Activated naive CD8-positive, alpha-beta T cell (primary cell): ENCODE data around the gene PYM1.
"Not testable (repeated sequence)": the region's sequence is repeated elsewhere in the genome, so short reads cannot be mapped to it uniquely, and the experiment has no call there.

Experiments used
- H3K27ac Mint-ChIP-seq: one replicate; pipeline ENCODE4 v1.8.0; 2021; ENCODE audit warnings: mixed read lengths
- H3K27me3 Mint-ChIP-seq: one replicate; pipeline ENCODE4 v1.8.0; 2021; ENCODE audit warnings: mixed read lengths
- H3K36me3 Mint-ChIP-seq: one replicate; pipeline ENCODE4 v1.8.0; 2021; ENCODE audit warnings: mixed read lengths
- H3K4me1 Mint-ChIP-seq: one replicate; pipeline ENCODE4 v1.8.0; 2021; ENCODE audit warnings: low read depth, mixed read lengths
- H3K4me3 Mint-ChIP-seq: one replicate; pipeline ENCODE4 v1.8.0; 2021; ENCODE audit warnings: mild to moderate bottlenecking, mixed read lengths
- H3K9me3 Mint-ChIP-seq: one replicate; pipeline ENCODE4 v1.8.0; 2021; ENCODE audit warnings: low read depth, mixed read lengths

PYM1 gene

DNA sequence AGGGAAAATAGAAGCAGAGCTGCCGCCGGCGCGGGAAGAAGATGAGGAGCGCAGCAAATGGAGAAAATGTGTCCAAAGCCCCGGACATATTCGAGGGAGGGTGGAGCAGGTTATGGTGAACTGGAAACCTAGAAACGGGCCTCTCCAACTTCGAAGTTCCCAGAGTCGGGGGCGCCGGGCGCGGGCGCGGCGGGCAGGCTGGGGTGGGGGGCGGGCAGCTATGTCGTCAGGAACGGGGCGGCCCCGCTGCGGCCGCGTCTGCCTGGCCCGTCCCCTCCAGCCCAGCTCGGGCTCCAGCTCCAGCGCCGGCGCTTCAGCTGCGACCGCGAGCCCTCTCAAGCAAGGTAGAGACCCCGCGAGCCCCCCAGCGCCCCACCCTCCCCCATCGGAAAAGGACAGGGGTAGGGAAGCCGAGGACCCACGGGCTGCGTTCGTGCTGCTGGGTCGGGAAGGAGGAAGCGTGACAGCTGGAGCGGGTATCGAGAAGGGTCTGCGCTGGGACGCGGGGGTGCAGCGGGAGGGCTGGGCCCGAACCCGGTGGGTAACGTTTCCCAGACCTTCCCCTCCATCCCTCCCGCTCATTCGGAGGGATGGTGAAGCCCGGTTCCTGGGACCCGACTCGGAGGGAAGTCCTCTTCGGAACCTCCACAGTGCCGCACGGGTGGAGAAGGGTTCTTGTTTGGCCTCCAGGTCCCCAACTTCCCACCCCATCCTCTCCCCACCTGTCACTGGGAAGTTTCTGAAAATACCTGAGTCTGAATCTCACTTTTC, 4.3 kb upstream of the PYM1 start:
- H3K36me3 Mint-ChIP-seq: peaks cover 10% of the 10 kb centered on the region
- peak overlapping the region; percentile 100 for H3K4me3 Mint-ChIP-seq

DNA sequence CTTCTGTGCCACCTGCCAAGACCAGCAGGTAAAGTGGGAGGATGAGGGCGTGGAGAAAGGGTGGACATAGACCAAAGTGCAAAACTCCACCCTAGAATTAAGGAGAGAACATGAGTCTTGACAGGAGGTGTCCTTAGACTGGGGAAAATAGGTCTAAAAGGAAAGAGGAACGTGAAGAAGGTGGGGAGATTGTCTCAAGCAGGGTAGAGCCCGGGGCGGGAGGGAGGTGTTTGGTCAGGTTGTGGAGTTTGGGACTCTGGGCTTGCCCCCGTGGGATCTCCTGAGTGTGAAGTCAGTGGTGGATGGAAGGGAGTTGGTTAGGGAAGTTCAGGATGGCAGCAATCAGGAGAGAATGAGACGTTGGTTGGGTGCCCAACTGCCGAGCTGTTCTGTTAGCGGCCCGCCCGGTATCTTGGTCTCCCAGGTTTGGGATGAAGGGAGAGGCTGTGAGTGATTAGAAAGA, 3.7 kb upstream of the PYM1 start:
- Mint-ChIP-seq H3K4me1 (peaks cover 62% of the 10 kb centered on the region), H3K9me3 (no peaks in the 10 kb centered on the region), H3K27ac (peak overlapping the region; percentile 99), H3K4me3 (peak overlapping the region; percentile 100), H3K36me3 (peaks cover 9% of the 10 kb centered on the region), H3K27me3 (no peaks in the 10 kb centered on the region)

More for the DNA sequence above, 4.3 kb upstream of the PYM1 start:
- H3K9me3 Mint-ChIP-seq: no peaks in the 10 kb centered on the region
- no peaks in the 10 kb centered on the region for H3K27me3 Mint-ChIP-seq
- peak overlapping the region; percentile 99 for H3K27ac Mint-ChIP-seq
- peaks cover 68% of the 10 kb centered on the region for H3K4me1 Mint-ChIP-seq

DNA sequence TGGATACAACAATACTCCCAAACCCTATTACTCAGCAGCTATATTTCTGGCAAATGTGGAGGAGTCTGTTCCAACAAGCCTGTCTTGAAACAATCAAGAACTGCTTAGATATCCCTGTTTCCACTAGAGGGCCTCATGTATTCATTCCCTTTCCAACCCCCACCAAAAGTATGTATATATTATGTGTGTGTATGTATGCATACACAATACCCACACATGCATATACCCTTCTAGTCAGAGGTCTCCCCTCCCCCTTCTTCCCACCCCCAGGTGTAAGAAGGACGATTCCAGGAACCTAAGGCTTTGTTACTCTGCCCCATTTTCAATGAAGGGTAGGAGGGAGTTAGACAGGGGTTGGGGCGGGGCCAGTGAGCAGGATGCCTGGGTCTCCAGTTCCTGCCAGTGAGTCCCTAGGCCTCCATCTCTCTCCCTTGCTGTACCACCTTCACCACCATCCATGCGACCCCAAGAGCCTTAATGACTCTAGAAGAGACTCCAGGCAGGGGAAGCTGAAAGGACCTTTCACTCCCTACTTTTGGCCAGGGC, 3.1 kb upstream of the PYM1 start, which contains the start of gene DGKA:
TSS of gene DGKA (plus strand) at position 392 of the 546 bp plus-strand sequence. CDS start 5,342 bp downstream, outside the sequence.
- Mint-ChIP-seq H3K4me1 (peaks cover 62% of the 10 kb centered on the region), H3K36me3 (peaks cover 9% of the 10 kb centered on the region), H3K27ac (peak within 1 kb of the TSS; percentile 99), H3K27me3 (no peaks in the 10 kb centered on the region), H3K4me3 (peak within 1 kb of the TSS; percentile 100), H3K9me3 (no peaks in the 10 kb centered on the region)

DNA sequence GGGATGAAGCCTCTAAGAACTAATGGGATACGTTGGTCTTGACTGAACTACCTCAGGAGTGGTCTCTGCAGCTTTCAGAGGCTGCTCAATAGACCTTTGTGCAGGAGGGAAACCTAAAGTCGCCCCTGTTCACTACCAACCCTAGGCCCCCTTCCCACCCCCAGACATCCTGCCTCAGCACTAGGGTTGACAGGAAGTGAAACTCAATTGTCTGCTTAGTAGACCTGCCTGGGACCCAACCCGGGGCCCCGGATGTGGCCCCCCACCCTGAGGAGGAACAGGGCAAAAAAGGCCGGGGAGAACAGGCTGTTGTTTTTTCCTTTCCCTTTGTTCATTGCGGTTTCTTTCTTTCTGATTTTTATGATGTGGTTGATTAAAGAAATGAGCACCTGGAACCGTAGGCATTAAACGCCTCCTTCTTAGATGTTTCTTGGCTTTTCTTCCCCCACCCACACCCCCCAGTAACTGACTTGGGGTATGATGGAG, 1.7 kb upstream of the PYM1 start:
- Mint-ChIP-seq H3K27ac (peak overlapping the region; percentile 99), H3K4me1 (peaks cover 58% of the 10 kb centered on the region), H3K4me3 (peak overlapping the region; percentile 100), H3K27me3 (no peaks in the 10 kb centered on the region), H3K9me3 (no peaks in the 10 kb centered on the region), H3K36me3 (peaks cover 7% of the 10 kb centered on the region)

DNA sequence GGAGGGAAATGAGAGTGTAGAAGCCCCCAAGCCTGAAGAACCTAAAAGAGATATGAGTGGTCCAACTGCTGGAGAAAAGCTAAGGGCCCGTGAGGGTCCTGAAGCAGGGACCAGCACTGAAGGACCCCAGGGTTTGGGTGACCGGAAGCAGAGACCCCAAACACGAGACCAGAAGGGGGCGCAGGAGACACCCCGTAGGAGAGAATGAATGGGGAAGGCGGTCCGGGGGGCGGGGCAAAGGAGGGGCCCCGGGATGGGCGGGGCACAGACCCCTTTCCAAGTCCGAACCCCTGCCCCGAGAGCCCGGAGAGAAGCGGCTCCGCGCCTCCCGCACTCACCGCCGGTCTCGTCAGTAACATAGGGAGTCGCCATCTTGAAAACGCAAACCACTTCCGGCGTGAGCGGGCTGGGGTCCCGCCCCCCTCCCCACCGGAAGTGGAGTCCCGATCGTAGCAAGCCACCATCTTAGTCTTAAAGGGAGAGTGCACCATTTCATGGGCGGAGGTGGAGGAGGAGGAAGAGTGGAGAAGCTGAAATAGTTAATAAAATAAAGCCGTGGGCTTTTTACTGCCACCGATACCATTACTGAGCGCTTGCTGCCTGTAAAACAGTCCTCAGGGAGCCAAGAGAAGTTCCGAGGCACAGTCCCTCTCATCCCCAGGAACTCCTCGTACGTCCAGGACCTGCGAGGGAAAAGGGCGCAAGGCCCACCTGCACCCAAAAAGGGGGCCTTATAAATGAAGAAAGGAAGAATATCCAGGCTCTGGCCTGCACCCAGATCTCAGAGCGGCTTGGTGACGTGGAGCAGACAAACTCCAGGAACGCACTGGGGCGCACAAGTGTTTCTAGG, 731 bp downstream of the PYM1 start:
- peaks cover 7% of the 10 kb centered on the region for H3K36me3 Mint-ChIP-seq
- H3K27me3 Mint-ChIP-seq: no peaks in the 10 kb centered on the region
- H3K4me3 Mint-ChIP-seq: peak overlapping the region; percentile 100
- no peaks in the 10 kb centered on the region for H3K9me3 Mint-ChIP-seq
- H3K4me1 Mint-ChIP-seq: peaks cover 53% of the 10 kb centered on the region
- peak overlapping the region; percentile 98 for H3K27ac Mint-ChIP-seq

DNA sequence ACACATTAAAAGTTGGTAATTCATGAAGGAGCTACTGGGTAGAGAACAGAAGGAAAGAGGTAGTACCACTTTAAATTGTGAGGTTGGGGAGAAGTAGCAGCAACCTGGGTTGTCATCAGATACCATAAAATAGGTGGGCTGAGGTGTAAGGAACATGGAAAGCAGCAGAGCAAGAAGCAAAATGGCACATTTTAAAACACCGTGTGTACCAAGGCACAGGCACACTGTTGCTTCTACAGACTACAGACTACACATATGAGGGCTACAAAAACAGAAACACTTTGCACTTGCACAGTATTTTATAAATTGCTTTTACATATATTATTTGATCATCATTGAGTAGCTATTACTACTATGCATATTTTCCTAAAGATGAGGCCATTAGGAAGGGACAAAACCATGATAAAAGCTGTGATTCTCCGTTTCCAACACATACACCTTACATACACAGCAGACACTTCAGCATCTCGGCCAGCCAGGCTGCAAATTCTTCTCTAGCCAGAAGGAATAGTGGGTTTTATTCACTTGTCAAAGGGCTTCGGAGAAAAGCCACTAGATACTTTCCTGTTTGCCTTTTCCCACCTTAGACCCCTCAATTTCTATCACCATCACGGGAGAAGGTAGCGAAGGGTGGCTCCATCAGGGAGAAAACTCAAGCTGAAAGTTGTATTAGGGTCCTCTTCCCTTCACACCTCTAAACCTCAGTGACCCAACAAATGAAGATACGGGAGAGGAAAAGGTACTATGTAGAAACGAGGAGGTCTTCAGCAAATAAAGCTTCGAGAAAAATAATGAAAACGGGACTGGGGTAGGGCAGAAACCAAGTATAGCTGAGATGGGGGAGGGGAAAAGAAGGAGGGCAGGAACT, 1.6 kb downstream of the PYM1 start:
- Mint-ChIP-seq H3K27ac (peak overlapping the region; percentile 98), H3K36me3 (peaks cover 3% of the 10 kb centered on the region), H3K4me3 (peak overlapping the region; percentile 100), H3K27me3 (no peaks in the 10 kb centered on the region), H3K9me3 (no peaks in the 10 kb centered on the region), H3K4me1 (peaks cover 59% of the 10 kb centered on the region)

DNA sequence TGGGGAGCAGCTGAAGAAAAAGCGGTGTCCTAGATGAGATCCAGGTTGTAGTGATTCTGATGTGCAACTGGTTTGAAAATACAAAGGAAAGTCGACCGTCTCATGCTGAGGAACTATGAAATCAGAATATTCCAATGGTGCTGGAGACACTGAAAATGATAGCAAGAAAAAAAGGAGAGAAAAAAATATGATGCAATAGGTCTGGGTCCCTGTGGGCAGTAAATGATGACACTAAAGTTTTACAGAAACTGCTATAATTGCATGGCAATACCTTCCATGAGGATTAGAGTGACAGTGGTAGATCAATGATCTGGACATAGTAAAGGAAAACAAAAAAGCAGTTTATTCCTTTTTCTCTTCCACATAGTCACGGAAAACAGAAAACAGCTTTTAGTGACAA, 2.3 kb downstream of the PYM1 start:
- H3K27ac Mint-ChIP-seq: peak overlapping the region; percentile 98
- no peaks in the 10 kb centered on the region for H3K9me3 Mint-ChIP-seq
- no peaks in the 10 kb centered on the region for H3K27me3 Mint-ChIP-seq
- peak overlapping the region; percentile 100 for H3K4me3 Mint-ChIP-seq
- H3K36me3 Mint-ChIP-seq: peaks cover 5% of the 10 kb centered on the region
- H3K4me1 Mint-ChIP-seq: peaks cover 56% of the 10 kb centered on the region

DNA sequence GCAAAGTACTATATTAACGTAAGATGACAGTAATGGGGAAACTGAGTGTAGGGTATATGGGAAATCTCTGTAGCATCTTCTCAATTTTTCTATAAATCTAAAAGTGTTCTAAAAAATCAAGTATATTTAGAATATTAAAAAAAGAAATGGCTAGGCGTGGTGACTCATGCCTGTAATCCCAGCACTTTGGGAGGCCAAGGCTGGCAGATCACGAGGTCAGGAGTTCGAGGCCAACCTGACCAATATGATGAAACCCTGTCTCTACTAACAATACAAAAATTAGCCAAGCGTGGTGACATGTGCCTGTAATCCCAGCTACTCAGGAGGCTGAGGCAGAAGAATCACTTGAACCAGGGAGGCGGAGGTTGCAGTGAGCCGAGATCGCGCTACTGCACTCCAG, 4.0 kb downstream of the PYM1 start:
- H3K4me3 Mint-ChIP-seq, H3K27ac Mint-ChIP-seq, H3K9me3 Mint-ChIP-seq, H3K27me3 Mint-ChIP-seq, H3K36me3 Mint-ChIP-seq: not testable (repeated sequence)
- H3K4me1 Mint-ChIP-seq: peaks cover 50% of the 10 kb centered on the region

DNA sequence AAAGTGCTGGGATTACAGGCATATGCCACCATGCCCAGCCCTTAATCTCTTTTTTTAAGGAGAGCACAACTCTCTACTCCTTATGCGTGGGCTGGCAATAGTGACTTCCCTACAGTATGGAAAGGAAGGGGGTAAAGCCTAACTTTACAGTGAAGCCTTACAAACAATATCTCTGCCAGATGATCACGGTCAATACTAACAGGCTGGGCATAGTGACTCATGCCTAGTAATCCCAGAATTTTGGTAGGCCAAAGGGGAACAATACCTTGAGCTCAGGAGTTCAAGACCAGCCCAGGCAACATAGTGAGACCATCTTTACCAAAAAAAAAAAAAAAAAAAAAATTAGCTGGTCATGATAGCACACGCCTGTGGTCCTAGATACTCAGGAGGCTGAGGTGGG, 5.6 kb downstream of the PYM1 start:
- Mint-ChIP-seq H3K4me3 (no peak overlapping the region), H3K27me3 (no peaks in the 10 kb centered on the region), H3K36me3 (peaks cover 5% of the 10 kb centered on the region), H3K4me1 (peaks cover 46% of the 10 kb centered on the region), H3K9me3 (no peaks in the 10 kb centered on the region), H3K27ac (no peak overlapping the region)

DNA sequence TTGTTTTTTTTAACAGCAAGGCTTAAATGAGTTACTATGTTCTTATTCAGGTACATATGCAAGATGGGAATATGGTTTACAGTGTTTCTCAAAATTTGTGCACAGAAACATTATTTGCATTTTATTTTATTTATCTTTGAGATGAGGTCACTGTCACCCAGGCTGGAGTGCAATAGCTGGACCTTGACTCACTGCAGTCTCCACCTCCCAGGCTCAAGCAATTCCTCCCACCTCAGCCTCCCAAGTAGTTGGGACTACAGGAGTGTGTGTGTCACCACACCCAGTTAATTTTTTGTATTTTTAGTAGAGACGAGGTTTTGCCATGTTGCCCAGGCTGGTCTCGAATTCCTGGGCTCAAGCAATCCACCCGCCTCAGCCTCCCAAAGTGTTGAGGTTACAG, 8.7 kb downstream of the PYM1 start:
- not testable (repeated sequence) for H3K9me3 Mint-ChIP-seq, H3K27ac Mint-ChIP-seq, H3K27me3 Mint-ChIP-seq, H3K4me3 Mint-ChIP-seq, H3K36me3 Mint-ChIP-seq
- peaks cover 47% of the 10 kb centered on the region for H3K4me1 Mint-ChIP-seq

DNA sequence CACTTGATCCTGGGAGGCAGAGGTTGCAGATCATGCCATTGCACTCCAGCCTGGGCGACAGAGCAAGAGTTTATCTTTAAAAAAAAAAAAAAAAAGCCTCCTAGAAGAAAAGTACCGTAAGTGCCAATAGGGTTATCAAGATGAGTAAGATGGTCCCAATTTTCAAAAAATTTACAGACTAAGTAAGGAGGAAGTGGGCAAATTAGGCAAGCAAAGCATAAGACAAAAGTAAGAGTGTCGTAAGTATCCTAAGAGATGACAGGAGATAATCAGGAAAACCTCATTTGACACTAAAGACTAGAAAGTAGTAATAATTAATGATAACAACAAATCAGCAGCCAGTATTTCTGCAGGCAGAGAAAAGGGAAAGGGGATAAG, 12.2 kb downstream of the PYM1 start:
- Mint-ChIP-seq H3K4me3 (peak overlapping the region; percentile 2), H3K27me3 (no peaks in the 10 kb centered on the region), H3K36me3 (peaks cover 4% of the 10 kb centered on the region), H3K9me3 (no peaks in the 10 kb centered on the region), H3K4me1 (peaks cover 37% of the 10 kb centered on the region), H3K27ac (peak overlapping the region; percentile 85)

DNA sequence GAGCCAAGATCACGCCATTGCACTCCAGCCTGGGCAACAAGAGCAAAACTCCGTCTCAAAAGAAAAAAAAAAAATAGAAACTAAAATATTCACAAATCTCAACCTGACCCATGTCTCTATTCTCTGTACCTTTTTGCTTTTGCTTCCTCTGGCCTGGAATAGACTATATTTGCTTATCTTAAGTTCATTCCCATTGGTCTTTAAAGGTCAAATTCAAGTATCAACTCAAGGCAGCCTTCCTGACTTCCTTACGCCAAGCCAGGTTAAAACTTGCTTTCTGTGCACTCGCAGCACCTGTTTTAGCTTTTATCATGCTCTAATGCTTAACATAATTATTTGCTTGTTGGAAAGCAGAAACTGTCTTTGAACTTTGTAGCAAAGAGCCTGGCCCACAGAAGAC, 14.8 kb downstream of the PYM1 start:
- Mint-ChIP-seq H3K4me1 (peaks cover 32% of the 10 kb centered on the region), H3K36me3 (peaks cover 4% of the 10 kb centered on the region), H3K9me3 (no peaks in the 10 kb centered on the region), H3K27me3 (no peaks in the 10 kb centered on the region), H3K4me3 (no peak overlapping the region), H3K27ac (peak overlapping the region; percentile 31)

DNA sequence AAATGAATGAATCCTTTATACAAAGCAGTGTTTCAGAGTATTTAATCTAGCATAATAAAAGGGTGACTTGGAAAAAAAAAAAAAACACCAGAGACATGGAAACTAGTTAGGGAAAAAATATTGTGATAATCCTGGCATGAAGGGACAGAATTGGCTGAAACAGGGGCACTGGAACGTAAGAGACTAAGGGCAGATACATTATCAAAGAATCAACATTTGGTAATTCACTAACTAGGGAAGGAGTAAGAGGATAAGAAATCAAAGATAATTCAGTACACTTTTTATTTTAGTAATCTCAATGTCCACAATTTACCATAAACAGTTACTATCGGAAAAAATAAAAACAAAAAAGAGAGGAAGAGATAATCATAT, 18.2 kb downstream of the PYM1 start:
- no peak overlapping the region for H3K27ac Mint-ChIP-seq
- peaks cover 18% of the 10 kb centered on the region for H3K4me1 Mint-ChIP-seq
- H3K9me3 Mint-ChIP-seq: no peaks in the 10 kb centered on the region
- H3K4me3 Mint-ChIP-seq: no peak overlapping the region
- peaks cover 3% of the 10 kb centered on the region for H3K36me3 Mint-ChIP-seq
- no peaks in the 10 kb centered on the region for H3K27me3 Mint-ChIP-seq

DNA sequence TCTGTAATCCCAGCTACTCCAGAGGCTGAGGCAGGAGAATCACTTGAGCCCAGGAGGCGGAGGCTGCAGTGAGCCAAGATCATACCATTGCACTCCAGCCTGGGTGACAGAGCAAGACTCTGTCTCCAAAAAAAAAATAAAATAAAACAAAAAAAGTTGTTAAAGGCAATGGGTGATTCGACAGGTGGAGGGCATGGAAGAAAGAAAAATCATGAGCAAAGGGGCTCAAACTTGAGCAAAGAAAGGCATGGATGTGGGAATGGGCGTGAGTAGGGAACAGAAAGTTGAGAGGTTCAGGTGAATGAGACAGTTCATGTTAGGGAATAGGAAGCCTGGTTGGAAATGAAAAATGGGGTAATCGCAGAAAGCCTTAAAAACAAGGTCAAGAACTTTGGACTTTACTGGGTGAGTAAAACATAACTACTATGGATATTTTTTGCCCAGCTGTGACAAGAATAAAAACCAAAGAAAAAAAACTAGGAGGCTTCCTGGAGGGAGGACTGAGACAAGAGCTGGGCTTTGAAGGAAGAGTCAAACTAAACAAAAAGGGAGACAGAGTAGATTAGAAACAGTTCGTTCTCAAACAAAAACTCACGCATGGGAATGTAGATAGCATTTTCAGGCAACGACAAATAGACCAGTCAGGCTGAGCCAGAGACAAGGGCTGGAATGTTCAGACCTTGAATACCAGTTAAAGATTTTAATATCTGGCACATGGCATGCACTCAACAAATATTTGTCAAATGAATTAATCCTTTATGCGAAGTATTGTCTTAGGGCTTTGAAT, 18.8 kb downstream of the PYM1 start:
- Mint-ChIP-seq H3K9me3 (no peaks in the 10 kb centered on the region), H3K27ac (peak overlapping the region; percentile 75)

More for the DNA sequence above, 18.8 kb downstream of the PYM1 start:
- Mint-ChIP-seq H3K27me3 (no peaks in the 10 kb centered on the region), H3K4me1 (peaks cover 13% of the 10 kb centered on the region), H3K4me3 (no peak overlapping the region), H3K36me3 (peaks cover 2% of the 10 kb centered on the region)
